Fibroblast of lung (primary cell): ENCODE measurements around the gene RENBP. TPM values are rescaled to one million over a fixed set of nuclear protein-coding genes. Genes with fewer than 3 reads are reported as not detected.
A peak's percentile ranks its signal among the peaks of the same experiment; 100 is the strongest.

ENCODE experiments used
- DNase-seq, 2 donors: peaks; one replicate each; pipeline versions ENCODE4 v3.0.0 to v3.0.0-alpha.2; 2010; ENCODE audit warnings: low read depth in 2 of 2
- H2AFZ ChIP-seq: 2 replicates; pipeline ENCODE4 v1.5.1; 2012; ENCODE audit warnings: low read length, control low read depth, inconsistent platforms
- H3K27ac ChIP-seq: 2 replicates; pipeline ENCODE4 v1.5.1; 2011; ENCODE audit warnings: low read length, control low read depth; ENCODE audit not compliant: insufficient read depth
- H3K27me3 ChIP-seq: 2 replicates; pipeline ENCODE4 v1.5.1; 2011; ENCODE audit warnings: mild to moderate bottlenecking, low read length; ENCODE audit not compliant: control insufficient read depth, insufficient read depth
- H3K36me3 ChIP-seq: 2 replicates; pipeline ENCODE4 v1.5.1; 2011; ENCODE audit warnings: low read length; ENCODE audit not compliant: control insufficient read depth, insufficient read depth
- H3K4me1 ChIP-seq: 2 replicates; pipeline ENCODE4 v1.5.1; 2011; ENCODE audit warnings: low read length; ENCODE audit not compliant: control insufficient read depth, insufficient read depth; ENCODE audit errors: extremely low read depth
- H3K4me2 ChIP-seq: 2 replicates; pipeline ENCODE4 v1.5.1; 2011; ENCODE audit warnings: low read length, control low read depth; ENCODE audit not compliant: insufficient read depth; ENCODE audit errors: extremely low read depth
- H3K4me3 ChIP-seq, 4 experiments: fragments of 200-600 bp in 1 of 4; sonication (generic) in 1 of 4; replicated peaks in 1 of 4; 2 replicates each; pipeline ENCODE4 v1.5.1; 2011 to 2016; ENCODE audit warnings: low read length in 4 of 4, low read depth in 3 of 4, mild to moderate bottlenecking in 3 of 4, control low read depth in 2 of 4, inconsistent platforms in 1 of 4, mixed read lengths in 1 of 4; ENCODE audit not compliant: insufficient read depth in 1 of 4; ENCODE audit errors: control extremely low read depth in 1 of 4
- H3K79me2 ChIP-seq: 2 replicates; pipeline ENCODE4 v1.5.1; 2012; ENCODE audit warnings: mild to moderate bottlenecking, low read length, inconsistent platforms; ENCODE audit not compliant: control insufficient read depth, insufficient read depth
- H3K9ac ChIP-seq: 2 replicates; pipeline ENCODE4 v1.5.1; 2011; ENCODE audit warnings: mild to moderate bottlenecking, low read length, control low read depth; ENCODE audit not compliant: insufficient read depth
- H3K9me3 ChIP-seq: 2 replicates; pipeline ENCODE4 v1.5.1; 2012; ENCODE audit warnings: low read depth, low read length; ENCODE audit not compliant: control insufficient read depth, insufficient read depth
- H4K20me1 ChIP-seq: 2 replicates; pipeline ENCODE4 v1.5.1; 2011; ENCODE audit warnings: low read length; ENCODE audit not compliant: control insufficient read depth, insufficient read depth; ENCODE audit errors: extremely low read depth
- EZH2 ChIP-seq: IDR thresholded peaks from 2 replicates; pipeline ENCODE4 v1.5.1; 2012; ENCODE audit warnings: low read length, control low read depth, mild to moderate bottlenecking; ENCODE audit errors: missing control alignments
- polyA plus RNA-seq, 2 donors: library from polyadenylated mRNA; depleted of rRNA in 1 of 2; stranded (reverse) in 1 of 2; unstranded in 1 of 2; fragments of >200 nt; gene quantifications; 2 replicates each; pipeline ENCODE4 v1.2.1, GENCODE V29; 2011 to 2012; ENCODE audit warnings: missing spikeins in 1 of 2
- total RNA-seq: library from RNA; depleted of rRNA; stranded (reverse); fragments of >200 nt; gene quantifications from 2 replicates; pipeline ENCODE4 v1.2.1, GENCODE V29; 2014
- TF ChIP-seq, protein P1 (sequence below), 2 donors: IDR thresholded peaks in 1 of 2; conservative IDR thresholded peaks in 1 of 2; 1 replicate in 1 of 2; 2 replicates in 1 of 2; pipeline ENCODE4 v1.5.1; 2011 to 2012; ENCODE audit warnings: low read length in 2 of 2, control low read depth in 1 of 2, inconsistent platforms in 1 of 2, low read depth in 1 of 2, mild to moderate bottlenecking in 1 of 2

RENBP gene
- total and polyA plus RNA-seq, 2 donors (not counting 1 experiment from before 2014, with no cell fraction given), result 0.92 to 8.8 TPM

DNA sequence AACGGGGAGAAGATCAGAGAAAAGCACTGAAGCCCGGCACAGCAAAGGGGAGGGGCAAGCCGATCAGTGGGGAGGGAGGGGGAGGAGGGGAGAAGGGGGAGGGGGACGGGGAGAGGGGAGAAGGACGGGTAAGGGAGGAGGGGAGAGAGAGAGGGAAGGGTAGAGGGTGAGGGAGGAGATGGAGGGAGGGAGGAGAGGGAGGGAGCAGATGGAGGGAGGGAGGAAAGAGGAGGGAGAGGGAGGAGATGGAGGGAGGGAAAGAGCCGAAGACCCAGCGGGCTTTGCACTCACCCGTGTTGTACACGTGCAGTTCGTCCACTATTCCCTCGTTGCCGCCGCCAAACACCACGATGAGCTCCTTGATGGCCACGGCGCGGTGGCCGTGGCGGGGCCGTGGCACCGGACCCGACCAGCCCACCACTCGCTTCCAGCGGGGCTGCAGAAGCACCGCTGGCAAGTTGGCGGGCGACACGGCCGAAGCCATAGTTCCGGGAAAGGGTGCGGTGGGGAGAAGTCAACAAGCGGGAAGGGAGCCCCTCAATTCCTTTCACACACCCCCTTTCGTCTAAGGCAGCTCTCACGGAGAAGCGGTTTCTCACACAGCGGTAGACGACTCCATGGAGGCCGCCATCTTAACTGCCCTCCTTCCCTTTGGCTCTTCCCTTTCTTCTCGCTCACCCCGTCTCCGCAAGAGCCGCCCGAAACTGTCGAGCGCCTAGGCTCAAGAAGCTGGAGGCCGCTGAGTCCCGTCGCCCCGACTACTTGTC lies 26.1 kb upstream of the RENBP start:
- no peaks in the 10 kb centered on the region for H4K20me1 ChIP-seq
- peak overlapping the region; percentile 17 for H2AFZ ChIP-seq

DNA sequence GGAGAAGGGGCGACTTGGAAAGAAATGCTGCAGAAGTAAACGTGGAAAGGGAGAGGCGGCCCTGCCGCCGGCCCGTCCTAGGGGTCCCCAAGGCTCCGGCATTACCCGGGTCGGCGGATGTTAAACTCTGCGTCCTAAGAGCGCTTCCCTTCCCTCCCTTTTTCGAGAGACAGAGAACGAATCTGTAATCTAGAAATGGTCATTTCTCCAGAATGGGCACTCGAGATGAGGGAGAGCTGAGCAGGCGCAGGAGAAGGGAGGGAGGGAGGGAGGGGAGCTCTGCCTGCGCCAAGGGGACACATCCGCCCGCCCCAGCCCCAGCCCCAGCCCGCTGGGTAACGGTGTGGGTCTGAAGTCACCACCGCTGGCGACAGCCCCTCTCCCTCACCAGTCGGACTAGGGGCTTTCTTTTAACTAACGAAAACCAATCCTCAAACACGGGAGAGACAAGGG lies 25.5 kb upstream of the RENBP start:
- peaks cover 21% of the 10 kb centered on the region for H3K4me1 ChIP-seq
- peak overlapping the region; percentile 57 to 81 (median 61) for H3K4me3 ChIP-seq
- peaks cover 69% of the 10 kb centered on the region for H3K79me2 ChIP-seq
- no peaks in the 10 kb centered on the region for H3K27me3 ChIP-seq
- no peaks in the 10 kb centered on the region for H3K36me3 ChIP-seq
- no peaks in the 10 kb centered on the region for H4K20me1 ChIP-seq
- TF ChIP-seq, protein P1, sequence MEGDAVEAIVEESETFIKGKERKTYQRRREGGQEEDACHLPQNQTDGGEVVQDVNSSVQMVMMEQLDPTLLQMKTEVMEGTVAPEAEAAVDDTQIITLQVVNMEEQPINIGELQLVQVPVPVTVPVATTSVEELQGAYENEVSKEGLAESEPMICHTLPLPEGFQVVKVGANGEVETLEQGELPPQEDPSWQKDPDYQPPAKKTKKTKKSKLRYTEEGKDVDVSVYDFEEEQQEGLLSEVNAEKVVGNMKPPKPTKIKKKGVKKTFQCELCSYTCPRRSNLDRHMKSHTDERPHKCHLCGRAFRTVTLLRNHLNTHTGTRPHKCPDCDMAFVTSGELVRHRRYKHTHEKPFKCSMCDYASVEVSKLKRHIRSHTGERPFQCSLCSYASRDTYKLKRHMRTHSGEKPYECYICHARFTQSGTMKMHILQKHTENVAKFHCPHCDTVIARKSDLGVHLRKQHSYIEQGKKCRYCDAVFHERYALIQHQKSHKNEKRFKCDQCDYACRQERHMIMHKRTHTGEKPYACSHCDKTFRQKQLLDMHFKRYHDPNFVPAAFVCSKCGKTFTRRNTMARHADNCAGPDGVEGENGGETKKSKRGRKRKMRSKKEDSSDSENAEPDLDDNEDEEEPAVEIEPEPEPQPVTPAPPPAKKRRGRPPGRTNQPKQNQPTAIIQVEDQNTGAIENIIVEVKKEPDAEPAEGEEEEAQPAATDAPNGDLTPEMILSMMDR (conservative IDR thresholded peaks at IDR 0.05 in 1 of 2, IDR thresholded peaks at IDR 0.05 in 1 of 2; ENCODE audit: low read depth in 1 of 2, low read length in 2 of 2), result no peak
- TF ChIP-seq EZH2, result no peak
- DNase-seq, result peak; percentile 46 to 64
- peak overlapping the region; percentile 87 for H3K4me2 ChIP-seq
- H3K9me3 ChIP-seq, result no peaks in the 10 kb centered on the region
- no peak overlapping the region for H2AFZ ChIP-seq
- peak overlapping the region; percentile 30 for H3K9ac ChIP-seq
- H3K27ac ChIP-seq, result peak overlapping the region; percentile 14

More for the DNA sequence above, 26.1 kb upstream of the RENBP start:
- H3K27ac ChIP-seq, result peak overlapping the region; percentile 100
- H3K27me3 ChIP-seq, result no peaks in the 10 kb centered on the region
- peaks cover 63% of the 10 kb centered on the region for H3K79me2 ChIP-seq
- peak; percentile 82 to 90 for DNase-seq
- peaks cover 21% of the 10 kb centered on the region for H3K4me1 ChIP-seq
- H3K4me2 ChIP-seq, result peak overlapping the region; percentile 80
- TF ChIP-seq, protein P1 (conservative IDR thresholded peaks at IDR 0.05 in 1 of 2, IDR thresholded peaks at IDR 0.05 in 1 of 2; ENCODE audit: low read depth in 1 of 2, low read length in 2 of 2), result no peak
- no peak for TF ChIP-seq EZH2
- no peaks in the 10 kb centered on the region for H3K9me3 ChIP-seq
- peak overlapping the region; percentile 80 to 99 (median 88) for H3K4me3 ChIP-seq
- peak overlapping the region; percentile 98 for H3K9ac ChIP-seq
- no peaks in the 10 kb centered on the region for H3K36me3 ChIP-seq

DNA sequence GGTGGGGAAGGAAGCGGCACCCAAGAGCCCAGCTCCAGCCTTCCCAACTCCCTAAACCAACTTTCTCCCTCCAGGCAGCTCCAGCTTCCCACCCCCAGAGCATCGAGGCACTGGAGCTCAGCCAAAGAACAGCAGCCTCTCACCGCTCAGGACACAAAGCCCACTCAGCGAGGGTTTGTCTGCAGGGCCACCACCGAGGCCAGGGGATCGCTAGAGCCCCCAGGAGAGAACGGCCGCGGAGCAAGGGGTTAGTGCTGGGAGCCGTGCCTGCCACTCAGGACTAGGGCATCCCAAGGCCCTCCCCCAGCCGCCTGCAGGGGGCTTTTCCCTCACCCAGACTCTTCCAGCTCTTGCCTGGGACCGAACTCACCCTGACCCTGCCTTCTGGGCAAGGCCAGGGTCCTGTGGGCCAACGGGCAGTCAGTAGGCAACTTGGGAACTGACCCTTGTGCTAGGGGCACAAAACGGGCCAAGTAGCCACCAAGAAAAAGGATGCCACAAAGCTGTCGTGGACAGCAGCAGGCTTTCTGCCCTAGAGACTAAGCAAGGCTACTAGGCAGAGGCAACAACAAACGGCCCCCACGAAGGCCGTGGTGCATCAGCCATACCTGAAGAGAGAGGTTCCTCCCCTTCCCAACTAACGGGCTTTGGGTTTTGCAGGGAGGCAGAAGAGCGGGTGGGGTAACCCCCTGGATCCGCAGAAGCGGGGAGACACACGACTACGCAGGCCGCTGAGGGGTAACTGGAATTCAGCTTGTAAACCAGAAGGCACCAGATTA lies 24.9 kb upstream of the RENBP start:
- Histone ChIP-seq H2AFZ (no peak overlapping the region), H3K36me3 (no peaks in the 10 kb centered on the region), H3K27ac (peak overlapping the region; percentile 14), H3K4me2 (peak overlapping the region; percentile 87), H3K79me2 (peaks cover 71% of the 10 kb centered on the region), H3K4me3 (peak overlapping the region; percentile 57 to 81 (median 61)), H4K20me1 (no peaks in the 10 kb centered on the region), H3K27me3 (no peaks in the 10 kb centered on the region), H3K4me1 (peaks cover 20% of the 10 kb centered on the region), H3K9me3 (no peaks in the 10 kb centered on the region), H3K9ac (peak overlapping the region; percentile 30)
- TF ChIP-seq EZH2, result no peak
- TF ChIP-seq, protein P1 (conservative IDR thresholded peaks at IDR 0.05 in 1 of 2, IDR thresholded peaks at IDR 0.05 in 1 of 2; ENCODE audit: low read depth in 1 of 2, low read length in 2 of 2), result no peak
- no peak for DNase-seq
